Measurements from ENCODE around the gene CD96.
"Not testable (repeated sequence)": the region's sequence is repeated elsewhere in the genome, so short reads cannot be mapped to it uniquely, and the experiment has no call there.

CD96 gene

GRCh38 chr3:111667621-111668239, 125.7 kb downstream of the CD96 start:
- intact Hi-C loops (cut with DNase I), result loop anchor here (2.0 to 5.0 kb wide), 2 partner anchors 23 to 300 kb away; no protein-coding TSS in a partner anchor
- DNase-seq, result peak in 1 of 10 donors; percentile 73

- DNase-seq, result no peak
- intact Hi-C loops (cut with DNase I), result loop anchor here (2.0 to 5.0 kb wide), 2 partner anchors 22 to 299 kb away; no protein-coding TSS in a partner anchor
Observed at GRCh38 chr3:111668326-111668725, 126.3 kb downstream of the CD96 start.

GRCh38 chr3:111668888-111669488, 127.0 kb downstream of the CD96 start:
- intact Hi-C loops (cut with DNase I), result loop anchor here (2.0 to 5.0 kb wide), 2 partner anchors 22 to 298 kb away; no protein-coding TSS in a partner anchor
- no peak for DNase-seq

- intact Hi-C loops (cut with DNase I), result loop anchor here (2.0 to 5.0 kb wide), 2 partner anchors 21 to 297 kb away; no protein-coding TSS in a partner anchor
Observed at GRCh38 chr3:111669926-111670630, 128.1 kb downstream of the CD96 start.

GRCh38 chr3:111672461-111672860, 130.5 kb downstream of the CD96 start:
- intact Hi-C loops (cut with DNase I); DNase-seq: not testable (repeated sequence)

More at GRCh38 chr3:111669926-111670630, 128.1 kb downstream of the CD96 start:
- no peak for DNase-seq

- DNase-seq, result no peak
- intact Hi-C loops (cut with DNase I), result no loop called here
Observed at GRCh38 chr3:111675846-111676210, 133.8 kb downstream of the CD96 start.

GRCh38 chr3:111676211-111677006, 134.4 kb downstream of the CD96 start:
- intact Hi-C loops (cut with DNase I), result no loop called here
- DNase-seq, result no peak

- DNase-seq, result no peak
- intact Hi-C loops (cut with DNase I), result no loop called here
Observed at GRCh38 chr3:111677007-111677392, 135.0 kb downstream of the CD96 start.

GRCh38 chr3:111681661-111682426, 139.8 kb downstream of the CD96 start:
- no peak for DNase-seq
- intact Hi-C loops (cut with DNase I), result no loop called here

- intact Hi-C loops (cut with DNase I), result no loop called here
- DNase-seq, result no peak
Observed at GRCh38 chr3:111684640-111685039, 142.6 kb downstream of the CD96 start.

GRCh38 chr3:111688190-111688800, 146.3 kb downstream of the CD96 start:
- intact Hi-C loops (cut with DNase I), result no loop called here
- no peak for DNase-seq

- intact Hi-C loops (cut with DNase I), result loop anchor here (2.0 kb wide), 1 partner anchor 21 kb away; no protein-coding TSS in a partner anchor
Observed at GRCh38 chr3:111690242-111690641, 148.2 kb downstream of the CD96 start.

GRCh38 chr3:111691293-111691909, 149.4 kb downstream of the CD96 start:
- intact Hi-C loops (cut with DNase I), result loop anchor here (2.0 kb wide), 1 partner anchor 23 kb away; no protein-coding TSS in a partner anchor
- DNase-seq, result no peak

More at GRCh38 chr3:111690242-111690641, 148.2 kb downstream of the CD96 start:
- DNase-seq, result no peak

- intact Hi-C loops (cut with DNase I), result no loop called here
- DNase-seq, result peak in 1 of 10 donors; percentile 84
Observed at GRCh38 chr3:111692593-111693552, 150.9 kb downstream of the CD96 start.

GRCh38 chr3:111694471-111694870, 152.5 kb downstream of the CD96 start:
- intact Hi-C loops (cut with DNase I), result no loop called here

GRCh38 chr3:111695636-111696117, 153.7 kb downstream of the CD96 start:
- no peak for DNase-seq
- intact Hi-C loops (cut with DNase I), result no loop called here

More at GRCh38 chr3:111694471-111694870, 152.5 kb downstream of the CD96 start:
- no peak for DNase-seq

GRCh38 chr3:111700054-111700453, 158.1 kb downstream of the CD96 start:
- intact Hi-C loops (cut with DNase I), result no loop called here
- no peak for DNase-seq

Data from posterior cingulate gyrus (tissue), 11 donors.